Measurements from ENCODE around the gene ZSWIM7.
"Not testable (repeated sequence)": the region's sequence is repeated elsewhere in the genome, so short reads cannot be mapped to it uniquely, and the experiment has no call there.

ZSWIM7 gene

GRCh38 chr17:15957608-15958307, 41.7 kb downstream of the ZSWIM7 start:
- no peak for DNase-seq (ENCODE audit: low read depth in 2 of 2)

GRCh38 chr17:15957206-15957605, 42.3 kb downstream of the ZSWIM7 start:
- peak in 1 of 2 donors; percentile 16 for DNase-seq (ENCODE audit: low read depth in 2 of 2)

GRCh38 chr17:15955793-15956541, 43.5 kb downstream of the ZSWIM7 start:
- no peak for DNase-seq (ENCODE audit: low read depth in 2 of 2)

- DNase-seq (ENCODE audit: low read depth in 2 of 2) = no peak
Measured at GRCh38 chr17:15954222-15954621, 45.3 kb downstream of the ZSWIM7 start.

- no peak for DNase-seq (ENCODE audit: low read depth in 2 of 2)
Measured at GRCh38 chr17:15952916-15953790, 46.4 kb downstream of the ZSWIM7 start.

GRCh38 chr17:15952048-15952532, 47.4 kb downstream of the ZSWIM7 start:
- no peak for DNase-seq (ENCODE audit: low read depth in 2 of 2)

- DNase-seq (ENCODE audit: low read depth in 2 of 2) = no peak
Measured at GRCh38 chr17:15951368-15952047, 48.0 kb downstream of the ZSWIM7 start.

GRCh38 chr17:15947976-15948752, 51.3 kb downstream of the ZSWIM7 start:
- DNase-seq (ENCODE audit: low read depth in 2 of 2) = no peak

GRCh38 chr17:15947271-15947670, 52.2 kb downstream of the ZSWIM7 start:
- no peak for DNase-seq (ENCODE audit: low read depth in 2 of 2)

- DNase-seq (ENCODE audit: low read depth in 2 of 2) = no peak
Measured at GRCh38 chr17:15946611-15947120, 52.8 kb downstream of the ZSWIM7 start.

GRCh38 chr17:15945527-15946191, 53.8 kb downstream of the ZSWIM7 start:
- no peak for DNase-seq (ENCODE audit: low read depth in 2 of 2)

- DNase-seq (ENCODE audit: low read depth in 2 of 2) = peak; percentile 29 to 45
Measured at GRCh38 chr17:15944759-15945526, 54.6 kb downstream of the ZSWIM7 start, which contains the start of gene ADORA2B. TSS of gene ADORA2B (plus strand) at chr17:15945130. CDS start at chr17:15945249, 119 bp downstream.

GRCh38 chr17:15943971-15944758, 55.3 kb downstream of the ZSWIM7 start:
- no peak for DNase-seq (ENCODE audit: low read depth in 2 of 2)

- DNase-seq (ENCODE audit: low read depth in 2 of 2) = no peak
Measured at GRCh38 chr17:15942207-15942833, 57.2 kb downstream of the ZSWIM7 start.

GRCh38 chr17:15941781-15942180, 57.7 kb downstream of the ZSWIM7 start:
- DNase-seq (ENCODE audit: low read depth in 2 of 2) = no peak

GRCh38 chr17:15936481-15936880, 63.0 kb downstream of the ZSWIM7 start:
- not testable (repeated sequence) for DNase-seq (ENCODE audit: low read depth in 2 of 2)

- no peak for DNase-seq (ENCODE audit: low read depth in 2 of 2)
Measured at GRCh38 chr17:15935891-15936290, 63.6 kb downstream of the ZSWIM7 start.

- no peak for DNase-seq (ENCODE audit: low read depth in 2 of 2)
Measured at GRCh38 chr17:15934866-15935265, 64.6 kb downstream of the ZSWIM7 start.
